HL-60 (cell line): ENCODE results near the gene ARID1A.
"Not testable (repeated sequence)": the region's sequence is repeated elsewhere in the genome, so short reads cannot be mapped to it uniquely, and the experiment has no call there.

Experiments used
- DNase-seq, 2 experiments: peaks; one replicate each; pipeline ENCODE4 v3.0.0-alpha.2; 2010 to 2020; ENCODE audit warnings: low read depth in 1 of 2, low spot score in 1 of 2
- H3K27ac ChIP-seq: fragments of 250-450 bp; sonication (Bioruptor Pico); replicated peaks from 2 replicates; pipeline ENCODE4 v1.5.1; 2020; ENCODE audit warnings: mild to moderate bottlenecking, moderate library complexity
- H3K27me3 ChIP-seq: fragments of 250-450 bp; sonication (Bioruptor Pico); 2 replicates; pipeline ENCODE4 v1.5.1; 2021; ENCODE audit warnings: mild to moderate bottlenecking, moderate library complexity; ENCODE audit not compliant: insufficient read depth, poor library complexity, severe bottlenecking
- H3K4me3 ChIP-seq: replicated peaks from 2 replicates; pipeline ENCODE4 v1.5.1; 2011; ENCODE audit warnings: mild to moderate bottlenecking, control low read depth, low read length; ENCODE audit not compliant: insufficient read depth
- GABPA ChIP-seq: IDR thresholded peaks from 2 replicates; pipeline ENCODE4 v1.6.1; 2012; ENCODE audit warnings: low read depth
- POLR2AphosphoS5 ChIP-seq: IDR thresholded peaks from 2 replicates; pipeline ENCODE4 v1.6.1; 2012; ENCODE audit warnings: low read depth
- SPI1 ChIP-seq: IDR thresholded peaks from 2 replicates; pipeline ENCODE4 v1.6.1; 2012; ENCODE audit warnings: low read depth, mild to moderate bottlenecking, borderline replicate concordance
- TF ChIP-seq, protein P1 (sequence below): IDR thresholded peaks from 2 replicates; pipeline ENCODE4 v1.6.1; 2012; ENCODE audit warnings: low read depth; ENCODE audit not compliant: insufficient replicate concordance
- TF ChIP-seq, protein P2 (sequence below): IDR thresholded peaks from one replicate; pipeline ENCODE4 v1.5.1; 2011; ENCODE audit warnings: low read length, control low read depth, inconsistent platforms; ENCODE audit not compliant: insufficient read depth

ARID1A gene

DNA sequence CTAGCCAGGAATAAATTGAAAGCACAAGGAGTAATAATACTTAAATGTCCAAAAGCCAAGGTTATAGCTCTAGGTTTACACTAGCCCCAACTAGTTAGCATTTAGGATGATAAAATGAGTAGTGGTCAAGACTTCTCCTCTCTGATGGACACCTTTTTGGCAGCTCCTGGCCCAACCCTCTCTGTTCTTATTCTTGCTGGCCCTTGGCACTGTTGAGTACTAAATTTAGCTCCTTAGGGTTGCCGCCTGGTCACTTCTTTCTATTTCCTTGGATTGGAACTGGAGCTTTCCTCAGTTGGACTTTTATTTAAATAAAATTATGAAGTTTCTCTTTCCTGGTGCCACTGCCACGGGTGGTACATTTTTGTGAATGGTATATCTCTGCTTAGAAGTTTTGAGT lies 28.3 kb downstream of the ARID1A start:
- TF ChIP-seq POLR2AphosphoS5, result no peak
- TF ChIP-seq, protein P1, sequence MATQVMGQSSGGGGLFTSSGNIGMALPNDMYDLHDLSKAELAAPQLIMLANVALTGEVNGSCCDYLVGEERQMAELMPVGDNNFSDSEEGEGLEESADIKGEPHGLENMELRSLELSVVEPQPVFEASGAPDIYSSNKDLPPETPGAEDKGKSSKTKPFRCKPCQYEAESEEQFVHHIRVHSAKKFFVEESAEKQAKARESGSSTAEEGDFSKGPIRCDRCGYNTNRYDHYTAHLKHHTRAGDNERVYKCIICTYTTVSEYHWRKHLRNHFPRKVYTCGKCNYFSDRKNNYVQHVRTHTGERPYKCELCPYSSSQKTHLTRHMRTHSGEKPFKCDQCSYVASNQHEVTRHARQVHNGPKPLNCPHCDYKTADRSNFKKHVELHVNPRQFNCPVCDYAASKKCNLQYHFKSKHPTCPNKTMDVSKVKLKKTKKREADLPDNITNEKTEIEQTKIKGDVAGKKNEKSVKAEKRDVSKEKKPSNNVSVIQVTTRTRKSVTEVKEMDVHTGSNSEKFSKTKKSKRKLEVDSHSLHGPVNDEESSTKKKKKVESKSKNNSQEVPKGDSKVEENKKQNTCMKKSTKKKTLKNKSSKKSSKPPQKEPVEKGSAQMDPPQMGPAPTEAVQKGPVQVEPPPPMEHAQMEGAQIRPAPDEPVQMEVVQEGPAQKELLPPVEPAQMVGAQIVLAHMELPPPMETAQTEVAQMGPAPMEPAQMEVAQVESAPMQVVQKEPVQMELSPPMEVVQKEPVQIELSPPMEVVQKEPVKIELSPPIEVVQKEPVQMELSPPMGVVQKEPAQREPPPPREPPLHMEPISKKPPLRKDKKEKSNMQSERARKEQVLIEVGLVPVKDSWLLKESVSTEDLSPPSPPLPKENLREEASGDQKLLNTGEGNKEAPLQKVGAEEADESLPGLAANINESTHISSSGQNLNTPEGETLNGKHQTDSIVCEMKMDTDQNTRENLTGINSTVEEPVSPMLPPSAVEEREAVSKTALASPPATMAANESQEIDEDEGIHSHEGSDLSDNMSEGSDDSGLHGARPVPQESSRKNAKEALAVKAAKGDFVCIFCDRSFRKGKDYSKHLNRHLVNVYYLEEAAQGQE, result no peak
- TF ChIP-seq SPI1, result no peak
- TF ChIP-seq, protein P2, sequence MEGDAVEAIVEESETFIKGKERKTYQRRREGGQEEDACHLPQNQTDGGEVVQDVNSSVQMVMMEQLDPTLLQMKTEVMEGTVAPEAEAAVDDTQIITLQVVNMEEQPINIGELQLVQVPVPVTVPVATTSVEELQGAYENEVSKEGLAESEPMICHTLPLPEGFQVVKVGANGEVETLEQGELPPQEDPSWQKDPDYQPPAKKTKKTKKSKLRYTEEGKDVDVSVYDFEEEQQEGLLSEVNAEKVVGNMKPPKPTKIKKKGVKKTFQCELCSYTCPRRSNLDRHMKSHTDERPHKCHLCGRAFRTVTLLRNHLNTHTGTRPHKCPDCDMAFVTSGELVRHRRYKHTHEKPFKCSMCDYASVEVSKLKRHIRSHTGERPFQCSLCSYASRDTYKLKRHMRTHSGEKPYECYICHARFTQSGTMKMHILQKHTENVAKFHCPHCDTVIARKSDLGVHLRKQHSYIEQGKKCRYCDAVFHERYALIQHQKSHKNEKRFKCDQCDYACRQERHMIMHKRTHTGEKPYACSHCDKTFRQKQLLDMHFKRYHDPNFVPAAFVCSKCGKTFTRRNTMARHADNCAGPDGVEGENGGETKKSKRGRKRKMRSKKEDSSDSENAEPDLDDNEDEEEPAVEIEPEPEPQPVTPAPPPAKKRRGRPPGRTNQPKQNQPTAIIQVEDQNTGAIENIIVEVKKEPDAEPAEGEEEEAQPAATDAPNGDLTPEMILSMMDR, result no peak
- no peak for TF ChIP-seq GABPA

DNA sequence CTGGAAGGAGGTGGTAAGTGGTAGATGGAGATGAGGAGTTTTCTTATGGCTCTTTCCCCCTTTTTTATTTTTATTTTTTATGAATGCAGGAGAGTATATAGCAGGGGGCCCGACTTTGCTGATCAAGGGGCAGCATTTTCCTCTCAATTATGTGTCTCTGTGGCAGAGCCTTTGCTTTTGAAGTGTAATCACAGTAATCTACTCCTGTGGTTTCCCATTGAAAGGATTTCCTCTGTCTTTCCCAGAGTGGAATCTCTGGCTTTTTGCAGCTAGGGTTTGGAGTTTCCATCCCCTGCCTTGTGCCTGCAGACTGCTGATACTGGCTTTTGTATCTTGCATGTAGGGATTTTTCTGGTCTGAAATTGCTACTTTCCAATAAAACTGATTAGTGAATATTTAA lies 29.1 kb downstream of the ARID1A start:
- no peak overlapping the region for H3K27ac ChIP-seq
- no peak for DNase-seq
- H3K27me3 ChIP-seq, result no peaks in the 10 kb centered on the region
- TF ChIP-seq, protein P1, result no peak
- TF ChIP-seq POLR2AphosphoS5 (no peak), GABPA (no peak), SPI1 (no peak)
- TF ChIP-seq, protein P2, result no peak
- no peak overlapping the region for H3K4me3 ChIP-seq

More for the DNA sequence above, 28.3 kb downstream of the ARID1A start:
- DNase-seq, result no peak
- Histone ChIP-seq H3K27me3 (no peaks in the 10 kb centered on the region), H3K4me3 (no peak overlapping the region), H3K27ac (no peak overlapping the region)

DNA sequence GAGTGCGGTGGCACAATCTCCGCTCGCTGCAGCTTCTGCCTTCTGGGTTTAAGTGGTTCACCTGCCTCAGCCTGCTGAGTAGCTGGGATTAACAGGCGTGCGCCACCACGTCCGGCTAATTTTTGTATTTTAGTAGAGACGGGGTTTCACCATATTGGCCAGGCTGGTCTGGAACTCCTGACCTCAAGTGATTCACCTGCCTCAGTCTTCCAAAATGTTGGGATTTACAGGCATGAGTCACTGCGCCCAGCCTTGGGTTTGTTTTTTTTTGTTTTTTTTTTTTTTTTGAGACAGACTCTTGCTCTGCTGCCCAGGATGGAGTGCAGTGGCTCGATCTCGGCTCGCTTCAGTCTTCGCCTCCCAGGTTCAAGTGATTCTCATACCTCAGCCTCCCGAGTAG lies 30.1 kb downstream of the ARID1A start:
- DNase-seq, H3K27me3 ChIP-seq, H3K4me3 ChIP-seq, H3K27ac ChIP-seq: not testable (repeated sequence)

DNA sequence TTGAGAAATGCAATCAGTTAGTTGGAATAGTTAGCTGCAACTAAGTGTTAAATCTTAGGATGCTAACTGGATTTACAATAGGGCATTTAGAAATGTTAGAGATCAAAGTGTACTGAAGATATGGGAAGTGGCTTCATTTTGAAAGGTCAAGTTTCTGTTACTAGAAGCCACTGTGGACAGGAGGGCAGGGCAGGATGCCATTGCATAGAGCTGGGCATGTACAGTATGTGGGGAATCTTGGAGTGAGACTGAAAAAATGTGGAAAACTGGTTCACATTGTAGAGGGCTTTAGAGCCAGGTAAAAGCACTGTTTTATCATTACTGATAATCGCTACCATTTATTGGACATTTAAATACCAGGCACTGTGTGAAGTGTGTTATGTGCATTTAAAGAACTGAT lies 31.0 kb downstream of the ARID1A start:
- TF ChIP-seq, protein P2, result no peak
- TF ChIP-seq GABPA, result no peak
- TF ChIP-seq SPI1, result no peak
- TF ChIP-seq POLR2AphosphoS5, result no peak
- TF ChIP-seq, protein P1, result no peak
- Histone ChIP-seq H3K4me3 (no peak overlapping the region), H3K27me3 (no peaks in the 10 kb centered on the region), H3K27ac (no peak overlapping the region)
- no peak for DNase-seq
